NCI-H524 treated with DMSO at 0.1 percent for 48 hours (cell line): ENCODE data around the gene PDE3A.
"Not testable (repeated sequence)": the region's sequence is repeated elsewhere in the genome, so short reads cannot be mapped to it uniquely, and the experiment has no call there.

Source experiments
- DNase-seq: peaks from one replicate; lab custom pipeline; 2025; lab: John Stamatoyannopoulos, UW

PDE3A gene

DNA sequence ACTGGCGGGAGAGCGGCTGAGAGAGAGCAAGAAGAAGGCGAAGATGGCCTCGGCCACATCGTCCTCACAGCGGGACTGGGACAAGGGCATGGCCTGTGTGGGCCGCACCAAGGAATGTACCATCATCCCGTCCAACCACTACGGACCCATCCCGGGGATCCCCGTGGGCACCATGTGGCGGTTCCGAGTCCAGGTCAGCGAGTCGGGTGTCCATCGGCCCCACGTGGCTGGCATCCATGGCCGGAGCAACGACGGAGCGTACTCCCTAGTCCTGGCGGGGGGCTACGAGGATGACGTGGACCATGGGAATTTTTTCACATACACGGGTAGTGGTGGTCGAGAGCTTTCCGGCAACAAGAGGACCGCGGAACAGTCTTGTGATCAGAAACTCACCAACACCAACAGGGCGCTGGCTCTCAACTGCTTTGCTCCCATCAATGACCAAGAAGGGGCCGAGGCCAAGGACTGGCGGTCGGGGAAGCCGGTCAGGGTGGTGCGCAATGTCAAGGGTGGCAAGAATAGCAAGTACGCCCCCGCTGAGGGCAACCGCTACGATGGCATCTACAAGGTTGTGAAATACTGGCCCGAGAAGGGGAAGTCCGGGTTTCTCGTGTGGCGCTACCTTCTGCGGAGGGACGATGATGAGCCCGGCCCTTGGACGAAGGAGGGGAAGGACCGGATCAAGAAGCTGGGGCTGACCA, 183.6 kb downstream of the PDE3A start:
- not testable (repeated sequence) for DNase-seq

DNA sequence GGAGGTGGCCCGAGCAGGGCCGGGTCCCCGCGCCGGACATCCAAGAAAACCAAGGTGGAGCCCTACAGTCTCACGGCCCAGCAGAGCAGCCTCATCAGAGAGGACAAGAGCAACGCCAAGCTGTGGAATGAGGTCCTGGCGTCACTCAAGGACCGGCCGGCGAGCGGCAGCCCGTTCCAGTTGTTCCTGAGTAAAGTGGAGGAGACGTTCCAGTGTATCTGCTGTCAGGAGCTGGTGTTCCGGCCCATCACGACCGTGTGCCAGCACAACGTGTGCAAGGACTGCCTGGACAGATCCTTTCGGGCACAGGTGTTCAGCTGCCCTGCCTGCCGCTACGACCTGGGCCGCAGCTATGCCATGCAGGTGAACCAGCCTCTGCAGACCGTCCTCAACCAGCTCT, 184.2 kb downstream of the PDE3A start:
- DNase-seq = not testable (repeated sequence)

DNA sequence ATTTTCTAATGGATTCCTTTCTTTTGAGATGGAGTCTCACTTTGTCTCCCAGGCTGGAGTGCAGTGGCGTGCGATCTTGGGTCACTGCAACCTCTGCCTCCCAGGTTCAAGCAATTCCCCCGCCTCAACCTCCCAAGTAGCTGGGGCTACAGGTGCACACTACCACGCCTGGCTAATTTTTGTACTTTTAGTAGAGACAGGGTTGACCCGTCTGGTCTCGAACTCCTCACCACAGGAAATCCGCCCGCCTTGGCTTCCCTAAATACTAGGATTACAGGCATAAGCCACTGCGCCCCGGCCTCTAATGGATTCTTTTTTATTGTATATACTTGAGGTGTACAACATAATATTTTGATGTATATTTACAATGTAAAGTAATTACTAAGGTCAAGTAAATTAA, 186.7 kb downstream of the PDE3A start:
- no peak for DNase-seq

DNA sequence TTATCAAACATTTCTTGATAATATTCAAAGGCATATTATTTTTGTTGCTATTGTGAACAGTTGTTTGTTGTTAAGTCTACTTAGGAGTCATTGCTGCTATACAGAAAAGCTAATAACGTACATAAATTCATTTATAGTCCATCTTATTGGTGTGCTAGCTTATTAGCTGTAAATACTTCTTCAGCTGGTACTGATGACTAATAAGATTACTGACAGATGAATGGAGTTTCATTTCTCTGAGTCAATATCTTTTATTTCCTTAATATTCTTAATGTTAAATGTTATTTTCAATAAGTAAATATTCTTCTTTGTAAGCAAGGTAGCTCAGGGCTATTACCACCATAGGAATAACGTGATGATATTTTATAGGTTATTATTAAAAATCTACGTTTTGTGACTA, 187.4 kb downstream of the PDE3A start:
- DNase-seq = no peak

- DNase-seq = no peak
Observed at GRCh38 chr12:20557096-20557495, 188.8 kb downstream of the PDE3A start.

DNA sequence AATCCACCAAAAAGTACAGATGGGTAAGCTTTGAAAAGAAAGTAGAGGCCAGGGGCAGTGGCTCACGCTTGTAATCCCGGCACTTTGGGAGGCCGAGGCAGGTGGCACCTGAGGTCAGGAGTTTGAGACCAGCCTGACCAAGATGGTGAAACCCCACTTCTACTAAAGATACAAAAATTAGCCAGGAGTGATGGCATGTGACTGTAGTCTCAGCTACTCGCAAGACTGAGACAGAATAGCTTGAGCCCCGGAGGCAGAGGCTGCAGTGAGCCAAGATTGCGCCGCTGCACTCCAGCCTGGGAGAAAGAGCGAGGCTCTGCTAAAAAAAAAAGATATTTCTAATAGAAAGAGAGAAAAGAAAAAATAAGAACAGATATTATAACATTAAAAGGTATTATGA, 192.6 kb downstream of the PDE3A start:
- DNase-seq = no peak

GRCh38 chr12:20561871-20562270, 193.5 kb downstream of the PDE3A start:
- no peak for DNase-seq

- no peak for DNase-seq
Observed at GRCh38 chr12:20567413-20567812, 199.1 kb downstream of the PDE3A start.

- DNase-seq = no peak
Observed at GRCh38 chr12:20572451-20572850, 204.1 kb downstream of the PDE3A start.

DNA sequence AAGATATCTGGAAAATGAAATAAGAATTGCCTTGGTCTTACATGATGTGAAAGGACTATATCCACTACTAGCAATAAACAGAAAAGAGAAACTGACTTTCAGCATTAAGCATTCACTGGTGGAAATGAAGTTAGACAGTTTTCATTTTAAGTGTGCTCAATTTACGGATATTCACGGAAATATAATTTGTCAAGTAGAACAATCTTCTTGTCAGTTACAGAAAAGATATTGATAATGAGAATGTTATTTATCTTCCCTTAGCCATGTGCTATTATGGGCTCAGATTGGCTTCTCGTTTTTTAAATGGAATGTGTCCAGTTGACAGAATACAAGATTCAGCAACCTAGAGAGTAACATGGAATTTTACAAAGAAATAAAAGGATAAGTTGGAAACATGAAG, 208.2 kb downstream of the PDE3A start:
- DNase-seq = no peak

DNA sequence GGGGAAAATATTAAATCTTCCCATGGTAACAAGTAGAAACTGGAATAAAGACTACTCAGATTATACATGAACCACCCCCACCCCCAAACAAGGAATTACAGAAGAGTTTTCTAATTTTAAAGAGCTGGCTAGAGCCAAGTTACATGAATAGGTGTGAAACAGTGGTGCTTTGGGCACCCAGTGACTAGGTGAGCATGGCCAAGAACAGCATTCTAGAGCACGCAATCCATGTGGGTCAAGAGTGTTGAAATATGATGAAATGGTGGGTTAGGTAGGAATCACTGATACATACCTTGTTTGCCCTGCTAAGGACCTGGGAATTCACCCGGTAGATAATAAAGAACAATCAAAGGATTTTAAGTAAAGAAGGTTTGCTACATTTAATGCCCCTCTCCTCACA, 208.7 kb downstream of the PDE3A start:
- no peak for DNase-seq

DNA sequence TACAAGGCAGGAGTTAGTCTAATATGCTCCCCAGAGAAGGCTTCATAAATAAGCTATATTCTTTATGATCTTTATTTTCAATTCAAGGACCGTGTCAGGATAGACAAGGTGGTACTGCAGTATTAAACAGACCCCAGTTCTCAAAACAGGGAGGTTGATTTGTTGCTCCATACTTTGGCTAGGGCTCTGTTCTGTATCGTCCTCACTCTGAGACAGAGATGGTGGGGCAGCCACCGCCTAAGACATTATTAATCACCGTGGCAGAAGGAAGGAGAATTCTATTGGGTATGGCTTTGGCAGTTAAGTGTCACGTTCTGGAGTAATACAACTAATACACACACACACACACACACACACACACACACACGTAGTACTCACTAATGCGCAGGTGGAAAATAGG, 209.8 kb downstream of the PDE3A start:
- no peak for DNase-seq

DNA sequence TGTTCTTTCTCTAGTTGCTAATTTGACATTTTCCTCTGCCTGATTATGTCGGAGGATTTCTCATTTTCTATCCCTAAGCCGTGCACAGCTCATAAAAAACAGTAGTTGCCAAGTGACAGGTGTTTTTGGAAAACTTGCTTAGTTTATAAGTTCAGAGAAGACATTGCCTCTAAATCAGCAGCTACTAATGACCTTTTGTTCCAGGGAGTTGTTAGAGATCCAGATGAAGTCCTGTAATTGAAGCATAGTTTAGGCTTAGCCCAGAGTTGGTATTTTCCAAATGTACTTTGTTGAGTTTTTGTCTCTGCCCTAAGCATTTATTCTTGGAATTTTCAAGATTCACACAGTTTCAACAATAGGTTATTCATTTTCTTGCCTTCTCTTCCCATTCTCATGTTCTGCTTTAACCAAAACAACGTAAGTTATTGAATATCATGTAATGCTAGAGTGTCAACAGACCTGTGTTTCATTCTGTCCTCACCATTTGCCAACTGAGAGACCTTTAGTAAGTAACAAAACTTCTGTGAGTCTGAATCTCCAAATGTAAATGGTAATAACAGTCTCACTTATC, 216.8 kb downstream of the PDE3A start:
- no peak for DNase-seq

DNA sequence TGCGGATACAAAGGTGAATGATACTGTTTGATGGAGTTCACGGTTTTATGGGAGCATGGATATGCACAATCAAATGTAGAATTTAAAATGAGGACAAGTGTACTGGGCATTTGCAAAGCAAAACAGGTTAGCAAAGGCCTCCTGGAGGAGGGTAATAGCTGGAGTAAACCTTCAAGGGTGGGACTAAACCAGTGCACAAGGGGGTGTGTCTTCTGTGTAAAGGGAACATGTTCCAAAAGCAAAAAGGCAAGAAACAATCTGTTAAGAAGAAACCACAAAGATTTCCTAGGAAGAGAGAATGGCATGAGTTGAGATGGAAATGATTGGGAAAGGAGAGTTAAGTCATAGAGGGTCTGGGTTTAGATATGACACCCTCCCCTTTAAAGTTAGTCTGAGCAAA, 217.6 kb downstream of the PDE3A start:
- DNase-seq = no peak

DNA sequence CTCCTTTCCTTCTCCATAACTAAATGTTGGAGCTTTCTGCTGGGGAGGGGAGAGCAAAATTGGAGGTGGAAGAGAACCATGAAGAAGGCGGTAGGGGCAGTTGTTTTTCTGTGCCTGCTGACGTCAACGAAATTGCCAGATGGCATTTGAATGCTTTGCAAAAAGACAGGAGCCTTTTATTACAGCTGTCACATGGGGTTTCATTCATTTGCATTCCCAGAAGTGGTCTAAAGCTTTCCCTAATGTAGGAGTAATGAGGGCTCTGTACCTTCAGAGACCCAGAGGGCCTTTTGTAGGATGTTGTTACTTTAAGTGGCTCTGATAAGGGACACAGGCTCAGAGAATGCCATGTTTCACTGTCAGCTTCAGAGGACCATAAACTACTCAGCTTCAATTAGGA, 219.7 kb downstream of the PDE3A start:
- peak; percentile 60 for DNase-seq

DNA sequence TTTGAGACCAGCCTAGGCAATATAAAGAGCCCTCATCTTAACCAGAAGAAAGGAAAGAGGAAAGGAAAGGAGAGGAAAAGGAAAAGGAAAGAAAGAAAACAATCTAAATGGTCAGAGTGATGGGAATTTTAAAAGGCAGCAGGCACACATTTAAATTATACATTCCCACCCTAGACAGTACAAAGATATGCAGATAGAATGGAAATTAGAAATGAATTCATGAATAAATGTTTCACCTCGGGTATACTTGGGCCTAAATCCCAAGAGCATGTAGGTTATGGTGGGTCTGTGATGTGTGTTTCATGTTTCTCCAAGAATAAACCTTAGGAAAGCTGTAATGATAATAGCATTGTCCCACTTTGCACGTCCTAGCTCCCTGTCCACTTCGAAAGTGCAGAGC, 222.2 kb downstream of the PDE3A start:
- DNase-seq = no peak

DNA sequence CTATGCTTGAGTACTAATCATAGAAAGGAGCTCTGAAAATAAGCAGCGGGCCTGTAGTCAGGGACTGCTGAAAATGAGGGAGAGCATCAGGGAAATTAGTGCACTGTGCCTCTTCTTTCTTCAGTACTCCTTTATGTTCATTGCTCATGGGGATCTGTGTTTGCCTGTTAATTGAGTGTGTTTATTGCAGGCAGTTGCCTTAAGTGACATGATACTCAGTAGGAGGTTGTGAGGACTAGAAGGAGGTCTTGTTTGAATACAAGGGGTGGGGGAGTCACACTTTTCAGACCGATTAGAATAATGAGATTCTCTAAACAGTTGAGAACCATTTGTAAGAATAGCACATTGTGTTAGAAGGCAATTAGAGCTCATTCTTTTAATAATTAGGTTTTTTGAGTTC, 224.2 kb downstream of the PDE3A start:
- DNase-seq = no peak

DNA sequence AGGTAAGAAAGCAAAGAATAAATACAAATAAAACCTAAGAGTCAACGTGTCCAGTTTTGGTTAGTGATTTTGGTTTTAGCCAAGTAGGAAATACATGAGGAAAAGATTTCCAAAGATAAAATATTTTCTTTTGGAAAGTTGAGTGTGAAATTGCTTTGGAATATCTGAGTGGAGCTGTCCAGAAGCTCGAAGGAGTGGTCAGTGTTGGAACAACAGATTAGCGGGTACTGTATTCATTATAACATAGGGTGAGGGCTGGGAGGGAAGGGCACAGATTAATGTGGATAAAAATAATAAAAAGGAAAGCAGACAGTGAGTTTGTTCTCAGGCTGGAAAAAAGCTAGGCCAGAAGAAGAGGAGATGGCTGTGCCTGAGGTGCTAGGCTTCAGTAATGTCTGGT, 225.3 kb downstream of the PDE3A start:
- DNase-seq = no peak

DNA sequence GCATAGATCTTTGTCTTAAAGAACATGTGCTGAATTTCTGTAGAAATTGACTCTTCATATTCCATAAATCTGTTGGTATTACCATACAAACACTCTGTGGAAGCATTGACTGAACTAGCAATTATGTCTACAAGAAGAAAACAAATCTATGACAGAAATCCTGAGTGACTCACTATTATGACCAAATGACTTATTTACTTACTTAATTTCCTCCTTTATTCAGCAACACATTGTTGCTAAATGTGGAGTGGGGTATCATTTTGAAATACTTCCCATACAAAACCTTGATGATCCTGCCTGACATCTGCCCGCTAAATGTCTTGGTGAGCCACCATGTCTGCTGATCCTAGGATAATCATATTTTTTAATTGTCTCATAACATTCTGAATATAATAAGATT, 227.7 kb downstream of the PDE3A start:
- no peak for DNase-seq

DNA sequence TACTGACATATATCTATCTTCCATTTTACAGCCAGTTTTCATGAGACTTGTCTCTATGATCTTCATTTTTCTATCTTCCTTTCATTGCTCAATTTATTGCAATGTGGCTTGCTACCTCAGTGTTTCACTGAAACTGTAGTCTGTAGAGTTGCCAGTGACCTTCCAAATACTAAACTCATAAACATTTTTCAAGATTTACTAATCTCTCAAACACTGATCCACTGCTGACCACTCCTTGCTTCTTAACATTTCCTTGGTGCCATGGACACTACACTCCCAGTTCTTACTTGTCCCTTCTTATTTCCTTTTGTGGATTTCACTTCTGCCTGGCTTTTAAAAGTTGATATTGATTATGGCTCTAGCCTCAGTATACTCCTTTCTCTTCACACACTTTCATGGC, 231.4 kb downstream of the PDE3A start:
- DNase-seq = no peak

GRCh38 chr12:20601668-20602280, 233.4 kb downstream of the PDE3A start:
- no peak for DNase-seq

DNA sequence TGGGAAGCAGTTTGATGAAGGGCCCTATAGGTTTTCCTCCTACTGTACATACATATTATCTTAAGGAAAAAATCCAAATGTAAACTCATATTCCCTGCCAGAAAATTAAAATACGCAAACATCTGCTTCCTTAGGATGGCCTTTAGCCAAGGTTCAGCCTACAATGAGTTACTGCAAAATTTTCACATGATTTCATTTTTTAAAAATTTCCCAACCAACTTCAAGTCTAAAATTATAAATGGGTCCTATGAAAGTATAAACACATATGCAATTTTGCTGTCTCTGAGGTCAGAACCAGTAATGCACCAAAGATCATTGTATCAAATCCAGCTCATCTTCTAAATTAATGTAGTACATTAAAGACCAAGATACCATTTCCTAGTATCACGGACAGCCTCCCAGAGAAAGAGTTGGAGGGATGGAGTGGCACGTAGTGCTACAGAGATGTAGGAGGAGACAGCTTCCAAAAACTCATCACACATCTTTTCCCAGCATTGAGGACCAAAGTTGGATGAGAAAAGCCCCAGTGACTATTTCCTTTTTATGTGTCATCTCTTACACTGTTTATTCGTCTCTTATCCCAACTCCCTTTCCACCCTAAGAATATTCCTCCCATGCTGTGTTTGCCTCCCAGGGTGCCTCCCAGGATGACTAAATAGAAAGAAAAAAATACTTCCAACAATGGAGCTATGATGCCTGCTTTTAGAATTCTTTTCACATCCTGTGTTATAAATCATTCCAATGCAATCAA, 234.5 kb downstream of the PDE3A start:
- no peak for DNase-seq
